Measurements from ENCODE around the gene NSMCE1.
"Not testable (repeated sequence)": the region's sequence is repeated elsewhere in the genome, so short reads cannot be mapped to it uniquely, and the experiment has no call there.

The NSMCE1 gene

DNA sequence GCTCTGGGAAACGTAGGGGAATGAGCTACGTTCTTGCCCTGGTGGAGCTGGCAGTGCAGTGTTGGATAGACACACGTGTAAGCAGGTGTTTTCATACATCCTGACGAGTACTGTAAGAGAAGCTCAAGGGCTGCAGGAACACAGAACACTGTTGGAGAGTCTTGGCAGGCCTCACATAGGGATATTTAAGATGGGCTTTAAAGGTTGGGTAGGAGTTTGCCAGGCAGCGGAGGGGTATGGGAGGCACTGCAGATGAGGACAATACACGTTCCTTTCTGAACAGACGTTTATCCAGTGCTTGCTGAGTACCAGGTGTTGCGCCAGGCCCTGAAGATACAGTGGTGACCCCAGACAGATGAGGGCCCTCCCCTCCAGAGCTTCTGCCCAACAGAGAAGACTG lies 59.0 kb downstream of the NSMCE1 start:
- DNase-seq, result no peak

DNA sequence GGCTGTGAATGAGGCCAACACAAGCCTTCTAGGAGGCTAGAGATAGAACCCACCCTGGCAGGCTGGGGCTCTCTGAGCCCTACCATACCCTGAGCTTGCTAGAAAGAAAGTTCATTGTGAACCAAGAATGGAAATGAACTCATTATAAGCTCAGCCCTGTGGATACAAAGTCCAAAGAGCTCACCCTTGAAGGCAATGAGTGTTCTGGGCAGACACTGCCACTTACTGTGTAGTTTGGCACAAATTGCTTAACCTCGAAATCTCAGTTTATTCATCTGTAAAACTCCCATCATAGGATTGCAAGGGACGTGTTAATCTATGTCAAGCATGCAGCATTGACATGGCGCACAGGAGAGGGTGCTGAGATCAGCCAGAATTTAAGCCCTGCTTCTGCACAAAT lies 59.8 kb downstream of the NSMCE1 start:
- DNase-seq, result no peak

DNA sequence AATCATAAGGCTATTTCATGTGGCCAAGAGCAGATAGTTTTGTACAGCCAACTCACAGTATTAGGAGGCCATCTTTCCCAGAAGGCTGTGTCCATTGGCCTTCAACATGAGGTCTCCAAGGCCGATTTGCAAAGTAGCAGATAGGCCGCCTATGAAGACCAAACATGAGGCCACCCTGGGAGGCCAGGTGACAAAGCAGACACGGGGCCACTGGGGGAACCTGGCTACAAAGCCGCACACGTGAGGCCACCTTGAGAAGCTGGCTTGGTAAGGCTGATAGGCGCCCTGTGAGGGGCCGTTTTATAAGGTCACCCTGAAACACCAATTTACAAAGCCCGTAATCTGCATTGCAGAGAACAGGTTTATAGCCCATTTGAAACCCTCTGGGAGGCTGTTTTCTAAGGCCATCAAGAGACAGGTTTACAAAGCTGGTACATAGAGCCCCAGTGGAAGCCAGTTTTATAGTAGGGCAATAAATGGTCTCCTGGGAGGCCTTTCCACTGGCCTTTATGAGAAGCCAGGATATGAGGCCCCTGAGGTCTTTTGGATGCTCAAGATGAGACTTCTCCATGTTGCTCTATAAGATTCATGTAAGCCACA lies 60.4 kb downstream of the NSMCE1 start:
- DNase-seq, result no peak

DNA sequence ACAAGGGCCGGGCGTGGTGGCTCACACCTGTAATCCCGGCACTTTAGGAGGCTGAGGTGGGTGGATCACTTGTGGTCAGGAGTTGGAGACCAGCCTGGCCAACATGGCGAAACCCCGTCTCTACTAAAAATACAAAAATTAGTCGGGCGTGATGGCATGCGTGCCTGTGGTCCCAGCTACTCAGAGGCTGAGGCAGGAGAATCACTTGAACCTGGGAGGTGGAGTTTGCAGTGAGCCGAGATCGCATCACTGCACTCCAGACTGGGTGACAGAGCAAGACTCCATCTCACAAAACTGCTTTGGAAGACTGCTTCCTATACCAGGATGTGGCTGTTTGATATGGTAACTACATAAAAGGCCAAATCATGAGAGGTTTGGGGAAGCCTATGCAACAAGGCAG lies 61.5 kb downstream of the NSMCE1 start:
- DNase-seq, result not testable (repeated sequence)

DNA sequence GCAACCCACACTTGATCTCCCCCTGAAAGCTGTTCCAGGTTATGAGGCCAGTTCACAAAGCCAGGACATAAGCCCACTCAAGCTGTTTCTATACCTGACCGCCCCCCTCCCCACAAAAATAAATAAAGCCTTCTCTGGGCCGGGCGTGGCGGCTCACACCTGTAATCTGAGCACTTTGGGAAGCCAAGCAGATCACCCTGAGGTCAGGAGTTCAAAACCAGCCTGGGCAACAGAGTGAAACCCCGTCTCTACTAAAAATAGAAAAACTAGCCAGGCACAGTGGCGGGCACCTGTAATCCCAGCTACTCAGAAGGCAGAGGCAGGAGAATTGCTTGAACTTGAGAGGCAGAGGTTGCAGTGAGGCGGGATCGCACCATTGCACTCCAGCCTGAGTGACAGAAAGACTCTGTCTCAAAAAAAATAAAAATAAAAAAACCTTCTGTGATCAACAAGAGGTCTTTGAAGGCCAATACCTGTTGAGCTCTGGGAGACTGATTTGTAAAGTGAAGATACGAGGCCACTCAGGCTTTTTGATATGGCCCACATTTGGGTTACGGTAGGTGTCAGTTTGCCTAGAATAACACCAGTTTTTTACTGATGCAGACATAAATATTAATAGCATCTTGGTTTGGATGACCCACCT lies 63.0 kb downstream of the NSMCE1 start:
- DNase-seq, result no peak

DNA sequence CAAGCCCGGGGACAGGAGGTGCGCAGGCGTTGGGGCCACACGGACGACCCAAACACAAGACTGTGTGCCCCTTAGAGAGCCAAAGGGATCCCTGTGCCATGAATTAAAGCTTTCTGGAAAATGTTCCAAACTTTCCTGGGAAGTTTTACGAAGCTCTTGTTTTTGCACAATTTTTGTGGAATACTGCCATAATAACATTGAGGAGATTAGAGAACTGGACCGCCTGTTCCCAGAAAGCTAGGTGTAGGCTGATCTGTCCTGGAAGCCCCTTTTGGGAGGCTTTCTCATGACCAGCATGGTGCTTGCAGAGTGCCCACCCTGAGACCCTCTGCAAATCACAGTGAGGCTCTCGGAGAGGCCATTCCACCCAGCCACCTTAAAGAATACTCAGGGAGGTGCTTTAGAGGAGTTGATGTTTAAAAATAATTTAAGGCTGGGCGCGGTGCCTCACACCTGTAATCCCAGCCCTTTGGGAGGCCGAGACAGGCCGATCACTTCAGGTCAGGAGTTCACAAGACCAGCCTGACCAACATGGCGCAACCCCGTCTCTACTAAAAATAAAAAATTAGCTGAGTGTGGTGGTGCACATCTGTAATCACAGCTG lies 64.2 kb downstream of the NSMCE1 start:
- no peak for DNase-seq

DNA sequence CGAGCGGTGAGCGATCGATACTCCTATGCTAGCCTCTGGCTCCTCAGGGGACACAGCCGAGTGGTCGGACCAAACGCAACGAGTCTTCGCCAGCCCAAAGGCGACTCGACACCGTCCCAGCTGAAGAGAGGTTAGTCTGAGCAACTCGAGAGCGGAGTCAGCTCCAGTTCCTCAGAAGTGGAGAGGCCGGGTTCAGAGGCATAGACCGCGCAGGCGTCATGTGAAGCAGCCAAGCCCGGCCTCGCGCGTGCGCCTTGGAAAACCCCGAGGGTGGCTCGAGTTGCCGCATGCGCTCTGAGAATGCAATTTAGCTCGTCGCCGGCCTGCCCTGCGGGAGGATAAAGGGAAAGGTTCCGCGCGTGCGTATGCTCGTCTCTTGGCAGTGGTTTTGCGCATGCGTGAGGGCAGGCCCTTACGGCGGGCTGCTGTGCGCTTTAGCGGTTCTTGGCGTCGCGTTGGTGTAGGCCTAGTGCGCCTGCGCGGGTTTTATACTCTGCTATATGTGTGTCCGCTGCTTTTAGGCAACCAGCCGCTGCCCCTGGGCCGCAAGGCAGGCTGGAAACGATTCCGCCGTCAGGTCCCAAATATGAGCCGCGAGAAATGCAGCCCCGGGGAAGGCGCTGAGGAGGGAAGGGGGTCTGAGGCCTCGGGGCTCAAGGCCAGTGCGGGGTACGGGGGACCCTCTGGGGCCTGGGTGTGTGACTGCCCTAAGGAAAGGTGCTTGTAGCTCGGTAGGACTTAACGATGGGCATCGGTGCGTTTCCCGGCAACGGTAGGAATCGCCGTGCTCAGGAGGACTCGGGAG lies 64.9 kb downstream of the NSMCE1 start, which contains the start of gene KDM8:
TSS of gene KDM8 (plus strand) at position 20 of the 805 bp plus-strand sequence. CDS start 6,598 bp downstream, outside the sequence.
- DNase-seq, result peak; percentile 97 to 100 (median 98)

DNA sequence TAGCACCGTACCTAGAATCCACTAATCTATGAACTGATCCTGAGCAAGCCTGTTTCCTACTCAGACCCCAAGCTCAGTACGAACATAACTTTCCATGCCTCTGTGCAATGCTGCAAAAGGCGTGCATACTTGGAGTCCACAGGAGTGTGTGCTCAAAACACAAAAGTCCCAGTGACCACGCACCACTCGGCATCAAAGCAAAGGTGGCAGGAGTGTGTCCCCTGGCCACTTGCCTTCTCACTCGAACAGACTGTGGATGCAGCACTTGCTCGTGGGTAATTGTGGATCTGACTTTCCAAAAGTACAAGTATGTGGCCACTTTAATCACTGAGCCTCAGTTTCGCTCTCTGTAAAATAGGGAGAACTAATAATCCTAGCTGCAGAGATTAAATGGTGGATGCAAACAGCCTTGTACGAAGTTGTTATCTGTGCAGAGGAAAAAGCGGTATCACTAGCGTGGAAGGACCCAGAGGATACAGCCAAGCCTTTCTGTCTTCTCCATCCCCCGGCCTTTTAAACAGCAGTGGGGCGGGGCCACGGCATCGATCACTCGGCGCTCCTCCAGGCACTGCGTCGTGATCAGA lies 65.6 kb downstream of the NSMCE1 start:
- DNase-seq, result peak in 1 of 3 experiments; percentile 87

DNA sequence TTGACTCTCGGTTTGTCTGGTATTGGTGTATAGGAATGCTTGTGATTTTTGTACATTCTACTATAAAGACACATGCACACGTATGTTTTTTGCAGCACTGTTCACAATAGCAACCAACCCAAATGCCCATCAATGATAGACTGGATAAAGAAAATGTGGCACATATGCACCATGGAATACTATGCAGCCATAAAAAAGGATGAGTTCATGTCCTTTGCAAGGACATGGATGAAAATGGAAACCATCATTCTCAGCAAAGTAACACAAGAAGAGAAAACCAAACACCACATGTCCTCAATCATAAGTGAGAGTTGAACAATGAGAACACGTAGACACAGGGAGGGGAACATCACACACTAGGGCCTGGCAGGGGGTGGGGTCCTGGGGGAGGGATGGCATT lies 67.7 kb downstream of the NSMCE1 start:
- not testable (repeated sequence) for DNase-seq

DNA sequence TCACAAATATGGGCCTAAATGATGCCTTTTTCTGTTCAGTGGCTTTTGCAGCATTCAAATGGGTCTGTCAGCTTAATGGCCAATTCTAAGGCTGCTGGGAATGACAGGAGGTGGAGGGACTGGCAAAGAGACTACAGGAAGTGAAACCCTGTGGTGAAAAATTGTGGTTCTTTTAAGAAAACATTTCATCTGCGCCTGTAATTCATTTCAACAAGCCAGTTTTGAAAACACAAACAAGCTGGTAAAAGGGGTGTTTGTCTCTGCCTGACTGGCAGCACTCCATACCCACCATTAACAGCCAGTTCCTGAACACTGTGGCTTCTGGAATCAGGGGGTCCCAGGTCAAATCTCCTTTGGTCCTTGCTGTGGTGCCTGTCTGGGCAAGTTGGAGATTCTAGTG lies 68.8 kb downstream of the NSMCE1 start:
- no peak for DNase-seq

DNA sequence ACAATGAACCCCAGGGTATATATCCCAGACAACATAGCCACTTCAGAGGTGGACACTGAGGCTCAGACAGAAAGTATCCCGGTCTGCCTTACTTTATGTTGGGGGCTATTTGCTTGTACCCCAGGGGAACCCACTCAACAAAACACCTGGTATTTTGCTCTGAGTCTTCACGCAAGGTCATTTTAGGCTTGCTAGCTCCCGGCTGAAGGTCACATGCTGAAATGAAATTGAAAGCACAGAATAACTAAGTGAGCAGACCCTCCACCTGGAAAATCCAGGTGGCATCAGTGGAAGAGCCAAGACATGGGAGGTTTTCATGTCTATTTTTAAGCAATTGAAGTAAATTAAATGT lies 69.4 kb downstream of the NSMCE1 start:
- DNase-seq, result no peak

DNA sequence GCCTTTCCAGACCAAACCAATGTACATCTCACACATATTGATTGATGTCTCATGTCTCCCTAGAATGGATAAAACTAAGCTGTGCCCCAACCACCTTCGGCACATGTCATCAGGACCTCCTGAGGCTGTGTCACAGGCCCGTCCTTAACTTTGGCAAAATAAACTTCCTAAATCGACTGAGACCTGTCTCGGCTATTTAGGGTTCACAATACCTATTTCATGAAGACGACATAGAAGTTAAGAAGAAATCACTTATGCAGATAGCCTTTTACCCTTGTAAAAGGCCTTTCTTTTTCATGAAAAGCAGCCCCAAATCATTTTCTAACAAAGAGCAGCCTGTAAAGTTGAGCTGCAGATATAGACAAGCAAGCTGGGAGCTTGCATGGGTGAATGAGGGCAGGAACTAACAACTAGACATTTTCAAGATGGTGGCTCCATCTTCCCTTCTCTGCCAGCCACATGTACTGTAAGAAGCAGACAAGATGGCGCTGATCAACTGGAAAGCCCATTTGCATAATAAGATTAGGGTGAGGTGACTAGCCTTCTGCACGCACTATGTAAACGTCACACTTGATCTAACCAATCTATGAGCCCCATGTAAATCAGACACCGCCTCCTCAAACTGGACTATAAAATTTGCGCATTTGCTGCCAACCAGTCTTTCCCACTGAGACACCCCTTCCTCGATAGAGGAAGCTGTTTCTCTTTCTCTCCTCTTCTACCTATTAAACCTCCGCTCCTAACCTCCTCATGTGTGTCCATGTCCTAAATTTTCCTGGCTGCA lies 69.9 kb downstream of the NSMCE1 start:
- DNase-seq, result no peak

DNA sequence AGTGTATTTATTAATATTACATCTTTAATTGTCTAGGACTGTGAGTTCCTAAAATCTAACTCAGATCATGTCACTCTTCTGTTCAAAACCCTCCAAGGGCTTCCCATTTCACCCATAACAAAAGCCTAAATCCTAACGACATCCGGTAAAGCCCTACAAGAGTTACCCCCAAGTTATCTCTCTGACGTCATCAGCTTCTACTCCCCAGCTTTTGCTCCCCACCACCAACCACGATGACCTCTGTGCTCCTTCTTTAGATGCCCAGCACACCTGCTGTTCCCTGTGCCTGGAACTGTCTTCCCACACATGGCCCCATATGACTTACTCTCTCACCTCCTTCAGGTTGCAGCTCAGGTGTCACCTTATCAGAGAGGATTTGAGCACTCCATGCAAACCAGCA lies 71.6 kb downstream of the NSMCE1 start:
- DNase-seq, result no peak

DNA sequence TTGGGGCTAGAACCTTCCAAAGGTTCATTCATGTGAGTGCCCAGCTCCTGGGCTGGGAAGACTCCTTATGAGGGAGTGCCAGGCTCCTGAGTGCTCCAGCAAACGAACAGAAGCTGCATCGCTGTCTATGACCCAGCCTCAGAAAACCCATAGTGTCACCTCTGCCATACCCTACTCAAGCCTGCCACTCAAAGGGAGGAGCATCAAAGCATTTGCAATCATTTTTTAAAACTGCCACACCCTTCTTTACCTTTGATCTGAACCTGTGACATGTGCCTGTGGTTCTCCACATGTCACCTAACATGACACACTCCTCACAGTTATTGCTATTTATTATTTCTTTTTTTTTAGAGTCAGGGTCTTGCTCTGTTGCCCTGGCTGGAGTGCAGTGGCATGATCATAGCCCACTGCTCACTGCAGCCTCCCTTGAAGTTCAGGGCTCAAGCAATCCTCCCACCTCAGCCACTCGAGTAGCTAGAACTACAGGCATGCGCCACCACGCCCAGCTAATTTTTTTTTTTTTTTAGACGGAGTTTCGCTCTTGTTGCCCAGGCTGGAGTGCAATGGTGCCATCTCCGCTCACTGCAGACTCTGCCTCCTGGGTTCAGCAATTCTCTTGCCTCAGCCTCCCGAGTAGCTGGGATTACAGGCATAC lies 72.5 kb downstream of the NSMCE1 start:
- no peak for DNase-seq

DNA sequence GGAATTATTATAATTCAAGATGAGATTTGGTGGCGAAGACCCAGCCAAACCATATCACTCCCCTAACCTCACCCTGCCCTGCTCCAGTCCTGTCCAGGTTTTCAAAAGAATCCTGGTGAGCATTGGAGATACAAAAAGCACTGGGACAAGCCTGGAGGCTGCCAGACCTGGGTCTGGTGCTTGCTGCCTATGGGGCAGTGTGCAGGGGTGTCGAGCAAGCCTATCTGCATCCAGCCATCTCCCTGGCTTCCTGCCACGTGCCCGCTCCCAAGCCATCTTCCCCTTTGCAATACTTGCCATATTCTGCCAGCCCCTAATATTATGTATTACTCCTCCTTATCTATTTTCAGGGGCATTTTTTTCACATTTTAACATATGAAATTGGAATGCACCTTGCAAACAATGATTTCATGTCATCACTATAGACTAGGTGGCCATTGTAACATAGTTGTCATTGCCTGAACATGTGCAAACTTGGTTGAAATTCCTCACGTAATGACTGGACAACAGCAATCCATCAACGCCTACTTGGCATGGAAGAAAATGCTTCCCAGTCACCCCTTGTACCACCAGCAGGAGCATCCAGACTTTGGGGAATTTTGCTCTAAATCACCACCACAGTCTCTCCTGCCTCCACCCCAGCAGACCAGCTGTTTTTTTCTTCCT lies 73.4 kb downstream of the NSMCE1 start:
- DNase-seq, result no peak

DNA sequence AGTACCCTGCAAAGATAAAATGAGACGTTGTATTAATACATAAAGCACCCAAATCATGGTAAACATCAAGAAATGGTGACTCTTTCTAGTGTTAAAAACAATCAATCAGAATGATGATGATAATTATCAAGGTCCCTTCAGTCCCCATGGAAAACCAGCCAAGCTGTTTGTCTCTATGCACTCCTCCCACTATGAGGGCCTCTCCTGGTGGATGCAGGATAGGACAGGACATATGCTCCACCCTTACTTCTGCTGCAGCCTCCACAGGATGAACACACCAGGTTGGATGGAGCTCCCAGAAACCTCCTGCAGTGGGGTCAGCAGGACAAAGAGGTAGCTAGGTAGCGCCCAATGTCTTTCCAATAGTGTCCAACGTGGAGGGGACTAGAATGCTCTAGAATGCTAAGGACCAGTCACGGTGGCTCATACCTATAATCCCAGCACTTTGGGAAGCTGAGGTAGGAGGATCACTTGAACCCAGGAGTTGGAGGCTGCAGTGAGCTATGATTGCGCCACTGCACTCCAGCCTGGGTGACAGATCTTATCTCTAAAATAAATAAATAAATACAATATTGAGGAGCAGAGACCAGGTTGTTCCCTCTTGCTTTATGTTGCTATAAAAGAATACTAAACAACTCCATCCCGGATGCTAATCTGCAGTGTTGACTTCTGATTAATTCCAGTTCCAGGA lies 75.1 kb downstream of the NSMCE1 start:
- DNase-seq, result no peak

DNA sequence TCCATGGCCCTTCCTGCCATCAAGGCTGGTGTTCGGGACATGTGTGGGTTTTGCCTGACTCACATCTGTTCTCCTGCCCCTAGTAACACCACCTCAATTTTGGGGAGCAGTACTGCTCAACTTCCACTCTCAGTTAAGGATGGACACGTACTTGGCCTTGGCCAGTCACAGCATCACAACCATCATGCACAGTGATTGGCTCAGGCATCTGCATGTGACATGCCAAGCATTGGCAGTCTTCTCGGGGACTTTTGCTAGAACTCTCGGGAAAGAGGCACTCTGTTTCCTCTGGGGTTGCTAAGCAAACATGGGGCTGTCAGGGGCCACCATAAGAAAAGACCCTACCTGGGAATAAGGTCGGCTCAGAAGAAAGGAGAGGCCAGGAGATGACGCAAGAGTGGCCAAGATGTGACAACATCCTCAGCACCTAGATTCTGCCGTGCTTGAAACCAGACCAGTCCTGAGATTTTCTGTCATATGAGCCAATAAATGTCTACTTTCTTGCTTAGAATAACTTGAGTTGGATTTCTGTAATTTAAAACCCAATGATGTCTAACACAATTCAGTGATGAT lies 77.1 kb downstream of the NSMCE1 start:
- no peak for DNase-seq

DNA sequence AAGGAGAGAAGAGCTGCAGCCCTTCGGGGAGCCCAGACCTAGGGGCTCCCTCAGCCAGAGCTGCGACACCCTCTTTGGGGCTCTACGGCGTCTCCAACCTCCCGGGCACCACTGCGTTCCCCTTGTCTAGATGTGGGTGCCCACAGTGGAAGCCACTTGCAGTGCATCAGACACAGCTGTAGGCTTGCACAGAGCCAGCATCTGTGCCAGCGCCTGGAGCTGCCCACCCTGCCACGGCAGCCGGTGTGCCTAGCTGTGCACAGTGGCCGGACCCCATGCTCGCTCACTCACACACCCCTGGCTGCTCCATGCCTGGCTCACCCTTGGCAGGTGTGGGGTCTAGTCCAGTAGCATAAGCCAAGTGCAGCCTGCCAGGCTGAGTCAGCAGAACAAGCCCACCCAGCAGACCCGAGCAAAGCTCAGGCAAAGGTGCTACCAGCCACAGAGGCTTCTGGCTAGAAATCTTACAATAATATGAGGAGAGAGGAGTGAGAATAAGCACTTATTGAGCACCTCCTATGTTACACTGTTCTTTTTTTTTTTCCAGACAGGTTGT lies 78.2 kb downstream of the NSMCE1 start:
- no peak for DNase-seq

DNA sequence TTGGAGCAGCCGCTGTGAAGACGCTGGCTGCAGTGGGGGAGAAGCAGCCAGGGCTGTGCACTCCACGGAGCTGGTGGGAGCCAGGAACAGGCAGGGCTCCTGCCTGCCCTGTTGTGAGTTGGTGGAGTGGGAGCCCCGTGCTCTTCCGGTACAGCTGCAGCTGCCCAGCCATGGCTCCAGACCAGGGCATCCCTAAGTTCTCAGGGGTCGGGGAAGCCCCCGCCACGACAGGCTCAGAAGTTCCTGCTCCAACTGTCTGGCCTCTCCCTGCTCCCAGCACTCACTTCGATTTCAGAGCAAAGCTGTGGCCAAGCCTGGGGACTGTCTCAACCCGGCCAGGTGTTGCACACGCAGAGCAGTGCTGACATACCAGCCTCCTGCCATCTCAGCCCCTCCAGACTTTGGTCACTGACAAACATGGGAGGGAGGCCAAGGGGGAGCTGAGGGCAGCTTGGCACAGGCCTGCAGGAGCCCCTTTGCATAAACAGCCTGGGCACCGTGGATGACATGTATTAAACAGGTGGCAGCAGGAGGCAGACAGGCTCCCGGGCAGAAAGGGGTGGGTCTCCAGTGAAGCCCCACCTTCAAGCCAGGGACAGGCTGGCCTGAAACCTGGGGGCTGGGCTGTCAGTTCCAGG lies 79.1 kb downstream of the NSMCE1 start:
- DNase-seq, result peak in 2 of 3 experiments; percentile 17 to 43
